ENCODE results near the gene MACROD2. TPM values are rescaled to one million over a fixed set of nuclear protein-coding genes. Genes with fewer than 3 reads are reported as not detected.

MACROD2 gene
- total RNA-seq, 3 donors from 2014 or later, result 3.2 to 7.6 (median 6.4) TPM

DNA sequence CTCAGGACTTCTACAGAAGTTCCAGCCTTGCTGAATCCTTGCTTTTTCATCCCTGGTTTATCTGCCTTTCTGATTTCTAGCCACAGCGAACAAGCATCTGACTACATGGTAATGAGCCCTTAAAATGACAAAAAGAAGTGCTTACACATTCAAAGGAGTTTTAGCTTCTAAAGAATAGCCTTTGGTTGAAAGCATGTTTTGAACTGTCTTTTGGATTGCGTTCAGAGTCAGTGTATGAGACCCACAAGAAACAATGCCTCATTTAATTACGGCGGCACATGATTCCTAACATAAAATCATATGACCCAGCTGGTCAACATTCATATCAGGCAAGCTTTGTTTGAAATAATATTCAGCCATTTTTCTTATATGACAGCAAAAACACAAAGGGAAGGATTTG lies 1793.8 kb downstream of the MACROD2 start:
- Histone ChIP-seq H3K4me1 (ENCODE audit: low read depth) (no peaks in the 10 kb centered on the region), H3K9me3 (no peaks in the 10 kb centered on the region), H3K4me3 (no peak overlapping the region), H3K36me3 (ENCODE audit: low read depth) (no peaks in the 10 kb centered on the region)
- intact Hi-C loops (cut with DNase I, micrococcal nuclease), result no loop called here
- ATAC-seq (no peak), DNase-seq (no peak)
- TF ChIP-seq, protein P1, sequence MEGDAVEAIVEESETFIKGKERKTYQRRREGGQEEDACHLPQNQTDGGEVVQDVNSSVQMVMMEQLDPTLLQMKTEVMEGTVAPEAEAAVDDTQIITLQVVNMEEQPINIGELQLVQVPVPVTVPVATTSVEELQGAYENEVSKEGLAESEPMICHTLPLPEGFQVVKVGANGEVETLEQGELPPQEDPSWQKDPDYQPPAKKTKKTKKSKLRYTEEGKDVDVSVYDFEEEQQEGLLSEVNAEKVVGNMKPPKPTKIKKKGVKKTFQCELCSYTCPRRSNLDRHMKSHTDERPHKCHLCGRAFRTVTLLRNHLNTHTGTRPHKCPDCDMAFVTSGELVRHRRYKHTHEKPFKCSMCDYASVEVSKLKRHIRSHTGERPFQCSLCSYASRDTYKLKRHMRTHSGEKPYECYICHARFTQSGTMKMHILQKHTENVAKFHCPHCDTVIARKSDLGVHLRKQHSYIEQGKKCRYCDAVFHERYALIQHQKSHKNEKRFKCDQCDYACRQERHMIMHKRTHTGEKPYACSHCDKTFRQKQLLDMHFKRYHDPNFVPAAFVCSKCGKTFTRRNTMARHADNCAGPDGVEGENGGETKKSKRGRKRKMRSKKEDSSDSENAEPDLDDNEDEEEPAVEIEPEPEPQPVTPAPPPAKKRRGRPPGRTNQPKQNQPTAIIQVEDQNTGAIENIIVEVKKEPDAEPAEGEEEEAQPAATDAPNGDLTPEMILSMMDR (IDR thresholded peaks at IDR 0.05), result no peak

DNA sequence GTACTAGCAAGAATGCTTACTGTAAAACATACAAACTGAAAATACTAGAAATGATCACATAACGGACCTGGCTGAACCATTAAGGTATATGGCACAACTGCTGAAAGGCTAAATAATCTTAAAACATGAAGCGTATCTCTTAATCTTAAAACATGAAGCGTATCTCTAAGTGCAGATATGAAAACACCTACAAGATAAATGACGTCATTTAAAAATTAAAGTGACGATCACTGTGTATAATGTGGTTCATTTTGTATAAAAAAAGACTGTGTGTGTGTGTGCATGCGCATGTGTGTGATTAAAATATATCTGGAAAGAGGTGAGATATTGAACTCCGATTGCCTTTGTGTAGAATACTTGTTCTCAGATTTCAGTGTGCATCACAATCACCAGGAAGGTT lies 1797.5 kb downstream of the MACROD2 start:
- DNase-seq, result no peak

DNA sequence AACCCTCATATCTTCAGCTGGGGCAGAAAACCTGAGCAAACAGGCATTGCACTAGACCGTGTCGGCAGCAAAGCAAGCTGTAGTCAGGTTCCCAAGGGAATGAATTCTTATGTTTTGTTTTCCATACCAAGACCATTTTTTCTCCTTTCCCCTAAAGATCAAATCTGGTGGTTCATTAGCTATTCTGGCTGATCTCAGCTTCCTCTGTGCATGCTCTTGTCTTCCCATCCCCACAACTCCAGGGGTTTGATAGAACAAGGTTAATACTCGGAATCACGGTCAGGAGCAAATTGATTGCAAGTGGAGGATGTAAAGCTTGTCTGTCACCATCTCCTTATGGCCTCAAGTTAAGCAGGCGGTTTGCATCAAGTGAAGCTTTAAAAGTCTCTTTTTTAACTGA lies 1799.1 kb downstream of the MACROD2 start:
- ATAC-seq (no peak), DNase-seq (no peak)
- no peaks in the 10 kb centered on the region for H3K36me3 ChIP-seq (ENCODE audit: low read depth)
- H3K4me1 ChIP-seq (ENCODE audit: low read depth), result no peaks in the 10 kb centered on the region
- no peaks in the 10 kb centered on the region for H3K9me3 ChIP-seq
- intact Hi-C loops (cut with DNase I, micrococcal nuclease), result no loop called here
- TF ChIP-seq, protein P1 (IDR thresholded peaks at IDR 0.05), result no peak
- no peak overlapping the region for H3K4me3 ChIP-seq

More for the DNA sequence above, 1797.5 kb downstream of the MACROD2 start:
- Histone ChIP-seq H3K9me3 (no peaks in the 10 kb centered on the region), H3K4me1 (ENCODE audit: low read depth) (no peaks in the 10 kb centered on the region), H3K4me3 (no peak overlapping the region), H3K36me3 (ENCODE audit: low read depth) (no peaks in the 10 kb centered on the region)
- TF ChIP-seq, protein P1 (IDR thresholded peaks at IDR 0.05), result no peak
- ATAC-seq, result no peak
- intact Hi-C loops (cut with DNase I, micrococcal nuclease), result no loop called here

DNA sequence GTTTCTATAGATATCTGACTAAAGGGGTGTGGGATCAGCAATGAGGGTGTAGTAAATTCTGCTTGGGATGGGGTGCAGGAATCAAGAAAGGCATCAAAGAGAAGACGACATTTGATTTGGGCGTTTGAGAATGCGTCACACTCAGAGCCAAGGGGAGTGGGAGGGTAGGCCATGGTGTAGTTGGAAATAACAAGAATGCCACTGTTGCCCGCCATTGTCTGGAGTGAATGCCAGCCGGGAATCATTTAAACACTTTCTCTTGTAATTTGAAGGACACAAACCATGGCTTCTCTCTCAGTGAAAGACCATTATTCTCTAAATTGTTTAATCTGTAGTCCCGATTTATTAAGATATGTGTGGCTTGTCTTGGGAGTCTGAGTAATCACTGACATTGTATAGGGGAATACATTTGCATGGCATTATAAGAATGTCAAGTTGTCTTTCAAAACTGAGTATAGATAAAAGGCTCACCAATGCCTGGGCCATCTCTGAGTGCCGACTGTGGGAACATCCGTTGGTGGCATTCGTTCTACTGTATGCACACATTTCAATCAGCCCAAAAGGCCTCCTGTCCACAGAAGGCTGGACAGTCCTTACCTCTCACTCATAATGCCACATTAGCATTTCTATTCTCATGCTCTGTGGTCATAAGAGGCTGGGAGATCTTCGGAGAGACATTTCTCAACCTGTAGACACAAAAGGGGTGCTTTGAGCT lies 1800.1 kb downstream of the MACROD2 start:
- no peak for ATAC-seq

DNA sequence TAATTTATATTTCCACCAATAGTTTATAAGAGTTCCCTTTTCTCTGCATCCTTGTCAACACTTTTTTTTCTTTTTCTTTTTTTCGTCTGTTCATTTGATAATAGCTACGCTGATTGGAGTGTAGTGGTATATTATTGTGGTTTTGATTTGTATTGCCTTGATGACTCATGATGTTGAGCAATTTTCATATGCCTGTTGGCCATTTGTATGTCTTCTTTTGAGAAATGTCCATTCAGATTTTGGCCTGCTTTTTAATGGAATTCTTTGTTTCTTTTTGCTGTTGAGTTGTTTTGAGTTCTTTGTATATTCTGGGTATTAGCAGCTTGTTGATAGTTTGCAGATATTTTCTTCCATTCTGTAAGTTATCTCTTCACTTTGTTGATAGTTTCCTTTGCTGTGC lies 1804.6 kb downstream of the MACROD2 start:
- Histone ChIP-seq H3K9me3 (no peaks in the 10 kb centered on the region), H3K4me1 (ENCODE audit: low read depth) (no peaks in the 10 kb centered on the region), H3K36me3 (ENCODE audit: low read depth) (no peaks in the 10 kb centered on the region), H3K4me3 (no peak overlapping the region)
- ATAC-seq (no peak), DNase-seq (no peak)
- TF ChIP-seq, protein P1 (IDR thresholded peaks at IDR 0.05), result no peak
- intact Hi-C loops (cut with DNase I, micrococcal nuclease), result no loop called here

More for the DNA sequence above, 1800.1 kb downstream of the MACROD2 start:
- TF ChIP-seq, protein P1 (IDR thresholded peaks at IDR 0.05), result no peak
- no peak for DNase-seq
- Histone ChIP-seq H3K9me3 (no peaks in the 10 kb centered on the region), H3K4me3 (no peak overlapping the region), H3K4me1 (ENCODE audit: low read depth) (no peaks in the 10 kb centered on the region), H3K36me3 (ENCODE audit: low read depth) (no peaks in the 10 kb centered on the region)
- intact Hi-C loops (cut with DNase I, micrococcal nuclease), result no loop called here
